GM21717 (cell line): ENCODE data around the gene GGTA1.
"Not testable (repeated sequence)": the region's sequence is repeated elsewhere in the genome, so short reads cannot be mapped to it uniquely, and the experiment has no call there.

Experiments used
- ATAC-seq: cut with Tn5 transposase; IDR thresholded peaks from one replicate; pipeline ENCODE4 v1.9.1; 2021; ENCODE audit warnings: mild to moderate bottlenecking, moderate library complexity; ENCODE audit not compliant: unreplicated experiment

GGTA1 gene

DNA sequence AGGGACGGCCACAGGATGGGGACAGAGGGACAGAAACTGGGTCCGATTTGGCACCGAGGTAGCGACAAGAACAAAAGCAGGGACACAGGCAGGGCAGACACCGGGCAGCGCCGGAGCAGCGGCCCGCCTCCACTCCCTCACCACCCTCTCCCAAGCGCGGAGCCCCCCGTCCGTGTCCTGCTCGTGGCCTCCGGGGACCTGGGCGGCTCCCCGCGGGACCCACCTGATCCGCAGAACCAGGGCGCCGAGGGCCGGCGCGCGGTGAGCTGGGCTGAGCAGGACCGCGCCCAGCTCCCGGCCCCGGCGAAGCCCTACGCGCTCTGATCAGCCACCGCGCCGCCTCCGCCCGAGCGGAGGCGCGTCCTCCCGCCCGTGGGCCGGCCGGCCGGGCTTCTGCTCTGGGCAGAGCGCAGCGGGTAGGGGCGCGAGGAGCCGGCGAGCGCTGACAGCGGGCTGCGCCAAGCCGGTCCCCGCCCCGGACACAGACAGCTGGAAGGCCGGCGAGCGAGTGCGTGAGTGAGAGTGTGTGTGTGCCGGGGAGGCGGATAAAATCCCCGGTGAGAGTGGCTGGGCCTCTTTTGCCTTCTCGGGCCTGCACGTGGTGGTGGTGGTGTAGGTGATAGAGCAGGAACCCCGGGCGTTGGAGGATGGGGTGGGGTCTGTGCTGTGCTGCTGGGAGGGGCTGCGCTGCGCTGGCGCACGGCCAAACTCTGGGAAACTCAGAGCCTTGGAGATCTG lies at the start of gene GGTA1:
Gene GGTA1 (minus strand): TSS at position 418 of the 738 bp plus-strand sequence. CDS start 31,922 bp downstream, outside the sequence.
- ATAC-seq, result no peak

DNA sequence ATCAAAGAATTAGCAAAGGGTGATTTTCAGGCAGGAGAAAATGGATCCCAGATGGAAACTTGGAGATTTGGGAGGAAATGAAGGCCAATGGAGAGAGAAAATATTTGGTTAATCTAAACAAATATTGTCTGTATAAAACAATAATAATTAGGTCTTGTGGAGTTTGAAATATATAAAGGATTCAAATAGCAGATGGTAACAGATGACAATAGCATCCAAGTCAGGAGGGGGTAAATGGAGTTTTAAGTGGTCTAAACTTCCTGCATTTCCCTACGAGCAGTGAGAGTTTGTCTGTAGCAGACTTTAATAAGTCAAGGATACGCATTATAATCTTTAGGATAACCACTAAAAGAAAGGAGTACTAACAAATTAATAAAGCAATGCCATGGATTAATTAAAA lies 49.0 kb upstream of the GGTA1 start:
- no peak for ATAC-seq

DNA sequence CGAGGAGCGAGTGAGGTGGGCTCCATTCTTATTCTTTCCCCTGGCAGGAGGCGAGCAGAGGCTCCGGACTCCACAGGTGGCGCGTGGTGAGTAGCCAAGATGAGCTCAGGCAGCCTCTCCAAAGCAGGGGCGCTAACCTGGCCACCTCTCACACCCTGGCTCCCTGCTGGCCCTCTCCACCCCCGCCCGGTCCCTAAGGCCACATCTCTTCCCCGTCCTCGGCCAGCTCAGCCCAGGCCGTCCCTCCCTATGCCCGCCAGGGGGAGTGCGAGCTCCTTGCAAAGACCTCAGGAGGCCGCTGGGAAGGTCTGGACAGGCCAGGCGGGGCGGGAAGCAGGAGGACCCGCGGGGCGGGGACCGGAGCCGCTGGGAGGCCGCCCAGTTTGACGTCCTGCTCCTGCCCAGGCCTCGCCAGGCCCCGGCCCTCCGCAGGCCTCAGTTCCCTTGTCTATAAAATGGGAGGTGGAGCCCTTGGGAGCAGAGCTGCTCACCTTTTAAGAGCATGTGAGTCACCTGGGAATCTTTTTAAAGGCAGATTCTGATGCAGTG lies 46.3 kb upstream of the GGTA1 start:
- peak; percentile 83 for ATAC-seq

DNA sequence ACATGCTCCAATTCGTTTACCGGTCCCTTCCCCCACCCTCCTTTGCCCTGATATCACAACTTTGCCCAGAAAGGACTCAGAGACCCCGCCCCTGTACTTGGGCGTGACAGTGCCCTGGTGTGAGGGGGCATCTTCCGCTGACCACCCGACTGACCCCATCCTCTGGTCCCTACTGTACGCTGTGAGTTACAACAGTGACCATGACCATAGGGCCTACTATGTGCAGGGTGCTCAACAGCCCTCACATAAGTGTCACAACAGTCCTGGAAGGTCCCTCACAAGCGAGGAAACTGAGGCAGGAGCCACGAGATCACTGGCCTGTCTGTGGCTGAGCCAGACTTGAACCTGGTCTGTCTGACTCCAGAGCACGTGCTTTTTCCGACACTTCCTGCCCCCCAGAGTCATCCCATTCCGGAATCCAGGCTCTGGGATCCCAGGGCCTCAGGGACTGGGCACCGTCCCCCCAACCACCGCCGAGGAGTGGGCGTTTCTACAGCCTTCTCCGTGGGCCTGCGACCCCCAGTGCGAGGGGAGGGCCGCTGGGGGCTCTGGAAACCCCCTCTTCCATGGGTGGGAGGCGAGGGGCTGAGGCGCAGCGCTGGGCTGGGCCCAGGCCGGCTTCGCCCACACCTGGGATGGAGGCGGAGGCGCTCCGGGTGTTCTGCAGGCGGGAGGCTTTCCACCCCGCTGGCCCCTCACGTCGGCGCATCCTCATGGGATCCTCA lies 45.7 kb upstream of the GGTA1 start:
- ATAC-seq, result no peak

DNA sequence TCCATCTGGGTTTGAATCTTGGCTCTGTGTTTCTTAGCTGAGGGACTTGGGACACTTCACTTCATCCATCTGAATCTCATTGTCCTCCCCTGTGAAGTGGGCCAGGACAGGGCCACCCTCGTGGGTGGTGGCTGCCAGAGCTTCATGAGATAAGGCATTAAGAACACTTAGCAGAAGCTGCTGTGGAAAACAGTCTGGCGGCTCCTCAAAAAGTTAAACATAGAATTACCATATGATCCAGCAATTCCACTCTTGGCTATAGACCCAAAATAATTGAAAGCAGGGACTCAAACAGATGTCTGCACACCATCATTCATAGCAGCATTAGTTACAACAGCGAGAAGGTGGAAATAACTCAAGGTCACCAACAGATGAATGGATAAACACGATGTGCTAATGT lies 42.4 kb upstream of the GGTA1 start:
- ATAC-seq, result no peak

DNA sequence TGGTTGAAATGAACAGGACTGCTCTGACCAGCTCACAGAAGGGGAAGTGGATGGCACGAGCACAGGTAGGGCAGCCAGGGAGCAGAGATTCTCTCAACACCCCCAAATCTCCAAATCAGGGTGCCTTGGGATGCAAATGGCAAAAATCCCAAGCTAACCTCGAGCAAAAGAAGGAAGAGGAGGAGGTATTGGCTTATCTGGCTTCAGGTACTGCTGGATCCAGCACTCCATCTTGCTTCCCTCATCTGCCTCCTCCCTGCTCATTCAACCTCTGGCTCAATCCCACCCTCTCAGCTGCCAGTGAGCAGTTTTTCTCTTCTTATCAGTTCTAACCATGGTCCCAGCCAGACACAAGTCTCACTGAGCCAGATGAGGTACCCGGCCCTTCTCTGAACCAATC lies 41.6 kb upstream of the GGTA1 start:
- no peak for ATAC-seq

DNA sequence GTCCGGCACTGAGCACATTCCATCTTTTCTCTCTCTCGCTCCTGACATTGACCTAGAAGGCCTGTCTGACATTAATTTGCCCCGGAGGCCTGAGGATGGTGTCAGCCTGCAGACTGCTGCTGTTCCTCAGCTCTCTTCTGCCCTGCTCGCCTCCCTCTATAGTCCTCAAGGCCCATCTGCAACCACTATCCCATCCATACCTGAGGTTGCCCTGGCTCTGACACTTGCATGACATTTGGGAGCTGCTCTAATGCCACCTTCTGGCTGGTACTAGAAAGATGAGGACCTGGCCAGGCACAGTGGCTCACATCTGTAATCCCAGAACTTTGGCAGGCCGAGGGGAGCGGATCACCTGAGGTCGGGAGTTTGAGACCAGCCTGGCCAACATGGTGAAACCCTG lies 38.6 kb upstream of the GGTA1 start:
- no peak for ATAC-seq

DNA sequence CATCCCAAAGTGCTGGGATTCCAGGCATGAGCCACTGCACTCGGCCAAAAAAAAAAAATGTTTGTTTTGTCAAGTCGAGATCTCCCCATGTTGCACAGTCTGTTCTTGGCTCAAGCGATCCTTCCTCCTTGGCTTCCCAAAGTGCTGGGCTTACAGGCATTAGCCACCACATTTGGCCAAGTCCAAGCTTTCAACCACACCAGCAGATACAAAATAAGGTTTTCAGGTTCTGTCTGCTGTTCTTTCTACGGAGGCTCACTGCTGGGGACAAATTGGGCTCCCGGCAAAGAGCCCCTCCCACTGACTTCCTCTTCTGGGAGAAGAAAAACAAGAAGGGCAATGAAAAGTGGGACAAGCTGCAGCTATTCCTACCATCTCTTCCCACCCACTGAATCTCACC lies 37.6 kb upstream of the GGTA1 start:
- no peak for ATAC-seq

DNA sequence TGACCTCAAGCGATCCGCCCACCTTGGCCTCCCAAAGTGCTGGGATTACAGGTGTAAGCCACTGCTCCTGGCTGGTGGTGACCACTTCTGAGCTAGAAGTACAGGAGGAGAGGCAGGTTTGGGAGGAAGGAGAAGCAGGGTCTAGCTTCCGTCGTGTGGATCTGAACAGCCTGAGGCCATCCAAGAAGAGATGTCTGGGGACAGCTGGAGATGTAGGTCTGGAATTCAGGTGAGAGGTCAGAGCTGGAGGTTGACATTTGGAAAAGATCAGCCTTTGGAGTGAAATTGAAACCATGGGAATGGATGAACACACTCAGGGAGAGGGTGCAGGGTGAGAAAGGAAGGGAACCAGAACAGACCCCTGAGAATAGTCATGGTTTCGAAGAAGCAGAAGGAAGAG lies 33.2 kb upstream of the GGTA1 start:
- ATAC-seq, result no peak

DNA sequence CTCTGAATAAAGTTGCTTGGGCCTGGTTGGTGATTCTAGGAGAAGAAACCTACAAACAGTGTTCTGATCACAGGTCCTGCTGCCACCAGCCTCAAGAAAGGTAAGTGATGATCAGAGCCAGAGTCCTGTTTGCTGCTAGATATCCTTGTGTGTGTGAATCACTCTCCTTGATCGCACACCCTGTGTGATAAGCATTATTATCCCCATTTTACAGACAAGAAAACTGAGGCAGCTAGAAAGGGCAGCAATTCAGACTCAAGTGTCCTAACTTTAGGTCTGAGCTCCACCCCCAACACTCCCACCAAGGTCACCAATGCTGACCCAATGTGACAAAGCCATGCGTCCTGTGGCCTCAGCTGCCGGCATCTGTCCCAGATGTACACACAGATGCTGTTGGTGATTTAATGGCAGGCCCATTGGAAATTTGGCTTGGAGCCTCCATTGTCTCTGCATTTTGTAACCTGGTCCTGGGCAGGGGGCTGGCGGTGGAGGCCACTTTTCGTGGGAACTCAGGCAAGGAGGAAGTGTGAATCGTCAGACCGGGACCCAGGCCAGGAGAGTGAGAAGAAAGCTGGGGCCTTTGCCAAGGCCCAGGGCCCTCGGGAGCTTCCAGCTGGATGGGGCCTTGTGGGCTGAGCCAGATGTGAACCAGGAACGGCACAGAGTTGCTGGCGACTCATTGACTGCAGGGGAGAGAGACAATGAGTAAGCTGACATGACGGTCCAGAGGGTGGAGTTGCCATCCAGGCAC lies 29.8 kb upstream of the GGTA1 start:
- ATAC-seq, result no peak

DNA sequence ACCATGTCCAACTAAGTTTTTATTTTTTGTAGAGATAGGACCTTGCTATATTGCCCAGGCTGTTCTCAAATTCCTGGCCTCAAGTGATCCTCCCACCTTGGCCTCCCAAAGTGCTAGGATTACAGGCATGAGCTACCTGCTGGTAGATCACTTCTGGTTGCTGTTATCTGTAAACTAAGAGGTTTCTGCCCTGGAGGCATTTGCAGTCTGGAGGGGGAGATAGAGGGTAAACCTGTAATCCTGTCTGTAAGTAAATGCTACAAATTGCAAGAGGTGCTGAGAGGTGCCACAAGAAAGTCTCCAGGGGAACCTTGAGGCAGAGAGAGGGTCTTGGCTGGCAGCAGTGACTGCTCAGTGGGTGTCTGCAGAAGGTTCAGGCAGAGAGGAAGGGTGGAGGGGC lies 29.0 kb upstream of the GGTA1 start:
- no peak for ATAC-seq

DNA sequence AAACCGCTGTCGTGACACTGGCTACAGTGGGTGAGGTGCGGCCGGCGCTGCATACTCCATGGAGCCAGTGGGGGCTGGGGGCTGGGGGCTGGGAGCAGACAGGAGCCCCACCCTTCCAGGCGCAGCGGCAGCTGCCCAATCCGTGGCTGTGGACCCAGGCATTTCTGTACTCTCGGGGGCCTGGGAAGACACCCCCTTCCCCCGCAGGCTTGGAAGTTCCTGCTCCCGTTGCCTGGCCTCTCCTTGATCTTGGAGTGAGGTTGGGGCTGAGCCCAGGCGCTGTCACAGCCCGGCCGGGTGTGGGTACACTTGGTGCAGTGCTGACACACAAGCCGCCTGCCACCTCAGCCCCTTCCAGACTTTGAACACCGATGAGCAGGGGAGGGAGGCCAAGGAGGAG lies 27.7 kb upstream of the GGTA1 start:
- no peak for ATAC-seq

DNA sequence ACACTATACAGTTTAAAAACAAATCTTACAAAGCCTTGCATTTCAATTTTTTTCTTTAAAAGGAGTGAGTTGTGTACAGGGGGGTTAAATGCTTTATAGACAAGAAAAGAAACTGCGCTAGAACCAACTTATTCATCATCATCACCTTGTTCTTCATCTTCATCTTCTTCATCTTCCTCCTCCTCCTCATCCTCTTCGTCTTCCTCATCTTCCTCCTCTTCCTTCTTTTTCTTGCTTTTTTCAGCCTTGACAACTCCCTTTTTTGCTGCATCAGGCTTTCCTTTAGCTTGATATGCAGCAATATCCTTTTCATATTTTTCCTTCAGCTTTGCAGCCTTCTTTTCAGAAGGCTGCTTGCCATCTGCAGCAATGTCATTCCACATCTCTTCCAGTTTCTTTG lies 20.0 kb upstream of the GGTA1 start:
- ATAC-seq, result not testable (repeated sequence)

DNA sequence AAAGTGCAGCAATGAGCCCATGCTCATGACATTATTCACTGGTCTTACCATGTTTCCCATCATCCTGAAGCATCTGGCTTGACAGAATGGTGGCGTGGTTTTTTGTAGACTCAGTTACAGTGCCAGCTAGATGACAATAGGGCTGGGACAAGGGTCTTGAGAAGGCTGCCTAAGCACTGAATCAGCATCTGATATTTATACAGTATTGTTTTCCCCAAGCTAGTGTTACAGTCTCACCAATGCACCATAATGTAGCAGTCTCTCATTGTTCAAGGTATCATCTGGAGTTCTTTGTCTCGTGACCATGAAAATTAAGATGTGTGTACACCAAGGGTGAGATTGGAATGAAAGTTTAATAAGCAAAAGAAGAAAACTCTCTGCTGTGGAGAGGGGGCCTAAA lies 19.0 kb upstream of the GGTA1 start:
- ATAC-seq, result no peak

DNA sequence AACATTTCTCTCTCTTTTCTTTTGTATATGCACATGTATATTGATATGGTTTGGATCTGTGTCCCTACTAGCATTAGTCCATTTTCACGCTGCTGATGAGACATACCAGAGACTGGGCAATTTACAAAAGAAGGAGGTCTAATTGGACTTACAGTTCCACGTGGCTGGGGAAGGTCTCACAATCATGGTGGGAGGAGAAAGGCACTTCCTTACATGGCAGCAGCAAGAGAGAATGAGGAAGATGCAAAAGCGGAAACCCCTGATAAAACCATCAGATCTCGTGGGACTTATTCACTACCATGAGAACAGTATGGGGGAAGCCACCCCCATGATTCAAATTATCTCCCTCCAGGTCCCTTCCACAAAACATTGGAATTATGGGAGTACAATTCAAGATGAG lies 13.5 kb upstream of the GGTA1 start:
- not testable (repeated sequence) for ATAC-seq

DNA sequence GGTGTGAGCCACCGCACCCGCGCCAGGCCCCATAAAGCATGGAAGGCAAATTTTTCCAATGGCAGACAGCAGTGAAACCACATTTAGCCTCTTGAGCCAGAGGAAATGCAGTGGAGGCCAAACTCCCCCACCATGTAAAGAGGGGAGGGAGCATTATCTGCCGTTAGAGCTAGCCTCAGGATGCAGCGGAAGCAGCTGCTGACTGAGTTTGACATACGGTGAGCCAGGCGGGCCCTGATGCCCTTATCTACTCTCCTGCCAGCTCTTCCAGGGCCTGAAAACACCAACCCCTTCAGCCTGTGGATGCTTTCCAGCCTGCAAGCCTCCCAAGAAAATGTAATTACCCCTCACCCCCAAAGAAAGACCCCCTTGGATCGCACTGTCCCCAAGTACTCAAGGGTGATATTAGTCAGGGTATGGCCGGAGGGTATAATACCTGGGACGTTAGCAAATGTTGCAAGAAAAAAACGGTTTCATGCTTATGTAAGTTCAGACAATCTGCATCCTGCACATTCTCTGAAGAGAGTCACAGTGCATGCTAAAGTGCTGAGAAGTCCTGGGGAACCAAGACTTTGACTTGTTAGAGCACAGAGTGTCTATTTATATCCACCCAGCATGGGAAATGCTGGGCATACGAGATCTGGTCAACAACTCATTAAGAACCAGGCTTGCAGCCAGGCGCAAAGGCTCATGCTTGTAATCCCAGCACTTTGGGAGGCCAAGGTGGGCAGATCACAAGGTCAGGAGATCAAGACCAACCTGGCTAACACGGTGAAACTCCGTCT lies 11.3 kb upstream of the GGTA1 start:
- no peak for ATAC-seq

DNA sequence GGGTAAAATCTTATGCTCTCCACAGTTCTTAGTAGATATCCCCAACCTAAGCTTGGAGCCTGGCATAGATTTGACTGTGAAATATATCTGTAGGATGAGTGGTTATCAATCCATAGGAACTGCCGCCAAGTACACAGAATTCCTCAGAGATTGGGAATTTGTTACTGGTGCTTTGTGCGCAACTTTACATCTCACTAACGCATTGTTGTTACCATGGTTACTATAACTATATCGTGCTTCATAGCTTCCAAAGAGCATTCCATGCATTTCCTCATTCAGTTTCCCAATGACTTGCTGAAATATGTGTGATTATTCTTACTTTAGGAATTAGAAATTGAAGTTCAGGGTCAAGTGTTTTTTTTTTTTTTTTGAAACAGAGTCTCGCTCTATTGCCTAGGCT lies 9.5 kb upstream of the GGTA1 start:
- ATAC-seq, result no peak

DNA sequence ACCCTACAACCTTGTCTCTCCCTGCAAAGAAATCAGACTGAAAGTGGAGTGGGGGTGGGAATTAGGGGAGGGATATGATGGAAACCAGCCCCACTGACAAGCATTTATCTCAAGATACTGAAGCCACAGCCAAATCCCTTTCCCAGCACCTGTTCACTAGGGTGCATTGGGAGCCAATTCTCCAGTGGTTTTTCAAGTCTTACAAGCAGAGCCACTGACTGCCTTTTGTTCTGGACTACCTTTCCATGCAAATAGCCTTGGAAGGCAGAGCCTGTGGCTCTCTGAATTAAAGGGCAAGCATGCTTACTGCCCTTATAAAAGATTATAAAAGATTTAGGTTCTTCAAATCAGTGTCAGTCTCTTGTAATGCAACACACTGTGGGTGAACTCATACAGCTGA lies 8.8 kb upstream of the GGTA1 start:
- no peak for ATAC-seq

DNA sequence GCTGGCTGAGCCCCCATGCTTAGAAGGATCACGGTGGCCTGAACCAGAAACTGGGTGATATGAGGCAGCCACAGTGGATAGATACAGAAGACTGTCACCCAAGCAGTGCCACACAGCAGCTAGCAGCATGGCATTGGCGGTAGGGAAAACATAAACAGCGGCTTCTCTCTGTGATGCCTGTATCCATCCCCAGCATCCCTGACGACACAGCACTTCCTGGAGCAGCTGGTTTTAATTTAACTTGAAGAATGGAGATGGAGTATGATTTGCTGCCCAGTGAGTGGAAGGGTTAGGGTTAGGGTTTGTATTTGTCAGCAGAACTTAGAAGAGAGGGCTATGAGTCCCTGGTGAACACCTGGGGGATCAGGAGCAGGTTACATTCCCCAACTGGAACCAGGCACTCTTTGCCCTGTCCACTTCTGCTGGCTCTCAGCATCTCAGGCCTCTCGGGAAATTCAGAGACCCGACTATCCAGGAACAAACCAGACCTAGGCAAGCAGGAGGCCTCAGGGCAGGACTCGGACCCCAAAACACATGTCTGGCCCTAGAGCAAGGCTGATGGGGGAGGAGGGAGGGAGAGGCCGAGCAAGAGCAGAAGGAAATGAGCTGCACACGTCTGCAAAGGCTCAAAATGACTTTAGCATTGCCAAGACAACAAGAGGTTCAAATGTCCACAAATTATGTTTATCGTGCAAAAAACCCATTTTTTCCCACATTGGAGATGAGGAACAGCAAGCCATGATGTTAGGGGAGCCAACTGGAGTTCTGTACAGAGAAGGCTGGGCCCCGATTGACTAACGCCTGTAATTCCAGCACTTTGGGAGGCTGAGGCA lies 6.5 kb upstream of the GGTA1 start:
- no peak for ATAC-seq

DNA sequence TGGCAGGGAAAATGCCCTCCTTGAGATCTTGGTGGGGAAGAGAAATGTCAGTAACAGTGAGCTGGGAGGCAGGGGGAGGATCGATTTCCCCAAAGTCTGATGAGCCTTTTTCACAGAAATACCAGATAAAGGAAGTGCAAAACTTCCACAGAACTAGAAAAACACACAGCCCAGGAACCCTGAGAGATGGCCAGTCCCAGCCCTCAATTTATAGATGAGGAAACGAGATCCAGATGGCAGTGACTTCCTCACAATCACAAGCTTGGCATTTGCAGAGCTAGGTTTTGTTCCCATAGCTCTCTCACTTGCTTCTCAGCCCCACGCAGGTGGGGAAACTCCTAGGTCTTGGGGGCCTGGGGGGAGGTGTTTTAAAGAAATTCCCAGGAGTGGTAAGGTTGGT lies 3.8 kb upstream of the GGTA1 start:
- no peak for ATAC-seq
